SK-N-SH treated with all-trans-retinoic acid at 6 μM for 48 hours (cell line): Measurements from ENCODE around the gene PHF11.

Source experiments
- ARNTL ChIP-seq: fragments of 450-650 bp; formaldehyde crosslinking; IDR thresholded peaks from 2 replicates; pipeline ENCODE4 v1.5.0; 2020; ENCODE audit warnings: low read depth, mild to moderate bottlenecking, moderate library complexity, borderline replicate concordance
- CSDC2 ChIP-seq: fragments of 250-450 bp; sonication (Bioruptor Pico); IDR thresholded peaks from 2 replicates; pipeline ENCODE4 v1.5.0; 2020; ENCODE audit warnings: mild to moderate bottlenecking, moderate library complexity
- GLIS3 ChIP-seq: fragments of 250-450 bp; sonication (Bioruptor Pico); IDR thresholded peaks from 2 replicates; pipeline ENCODE4 v1.5.0; 2020; ENCODE audit warnings: mild to moderate bottlenecking, moderate library complexity
- RARB ChIP-seq: fragments of 250-450 bp; sonication (Bioruptor Pico); IDR thresholded peaks from 2 replicates; pipeline ENCODE4 v1.8.0; 2021; ENCODE audit warnings: mild to moderate bottlenecking, moderate library complexity
- TCF4 ChIP-seq: fragments of 250-450 bp; sonication (Bioruptor Pico); IDR thresholded peaks from 2 replicates; pipeline ENCODE4 v1.8.0; 2021; ENCODE audit warnings: mild to moderate bottlenecking, moderate library complexity, borderline replicate concordance
- ZNF8 ChIP-seq: fragments of 450-650 bp; formaldehyde crosslinking; IDR thresholded peaks from 2 replicates; pipeline ENCODE4 v1.5.0; 2020; ENCODE audit warnings: mild to moderate bottlenecking, moderate library complexity
- TF ChIP-seq, protein P1 (sequence below): fragments of 250-450 bp; sonication (Bioruptor Pico); IDR thresholded peaks from 2 replicates; pipeline ENCODE4 v1.5.0; 2020; ENCODE audit warnings: mild to moderate bottlenecking, moderate library complexity

GRCh38 chr13:49527123-49527522, 31.4 kb downstream of the PHF11 start:
- TF ChIP-seq TCF4 (CRISPR knock-in tag), result no peak
- no peak for TF ChIP-seq ARNTL (CRISPR knock-in tag)
- TF ChIP-seq CSDC2 (CRISPR knock-in tag), result no peak
- no peak for TF ChIP-seq ZNF8 (CRISPR knock-in tag)
- TF ChIP-seq RARB, result no peak
- no peak for TF ChIP-seq GLIS3 (CRISPR knock-in tag)
- TF ChIP-seq, protein P1, sequence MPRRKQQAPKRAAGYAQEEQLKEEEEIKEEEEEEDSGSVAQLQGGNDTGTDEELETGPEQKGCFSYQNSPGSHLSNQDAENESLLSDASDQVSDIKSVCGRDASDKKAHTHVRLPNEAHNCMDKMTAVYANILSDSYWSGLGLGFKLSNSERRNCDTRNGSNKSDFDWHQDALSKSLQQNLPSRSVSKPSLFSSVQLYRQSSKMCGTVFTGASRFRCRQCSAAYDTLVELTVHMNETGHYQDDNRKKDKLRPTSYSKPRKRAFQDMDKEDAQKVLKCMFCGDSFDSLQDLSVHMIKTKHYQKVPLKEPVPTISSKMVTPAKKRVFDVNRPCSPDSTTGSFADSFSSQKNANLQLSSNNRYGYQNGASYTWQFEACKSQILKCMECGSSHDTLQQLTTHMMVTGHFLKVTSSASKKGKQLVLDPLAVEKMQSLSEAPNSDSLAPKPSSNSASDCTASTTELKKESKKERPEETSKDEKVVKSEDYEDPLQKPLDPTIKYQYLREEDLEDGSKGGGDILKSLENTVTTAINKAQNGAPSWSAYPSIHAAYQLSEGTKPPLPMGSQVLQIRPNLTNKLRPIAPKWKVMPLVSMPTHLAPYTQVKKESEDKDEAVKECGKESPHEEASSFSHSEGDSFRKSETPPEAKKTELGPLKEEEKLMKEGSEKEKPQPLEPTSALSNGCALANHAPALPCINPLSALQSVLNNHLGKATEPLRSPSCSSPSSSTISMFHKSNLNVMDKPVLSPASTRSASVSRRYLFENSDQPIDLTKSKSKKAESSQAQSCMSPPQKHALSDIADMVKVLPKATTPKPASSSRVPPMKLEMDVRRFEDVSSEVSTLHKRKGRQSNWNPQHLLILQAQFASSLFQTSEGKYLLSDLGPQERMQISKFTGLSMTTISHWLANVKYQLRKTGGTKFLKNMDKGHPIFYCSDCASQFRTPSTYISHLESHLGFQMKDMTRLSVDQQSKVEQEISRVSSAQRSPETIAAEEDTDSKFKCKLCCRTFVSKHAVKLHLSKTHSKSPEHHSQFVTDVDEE (CRISPR knock-in tag), result no peak
